Heart left ventricle (tissue), 13 donors: ENCODE data around the gene KCNE1.

ENCODE experiments used
- POLR2A ChIP-seq, 2 donors: fragments of 450-650 bp; IDR thresholded peaks; one replicate each; pipeline ENCODE4 v1.6.1; 2017; ENCODE audit warnings: antibody characterized with exemption in 2 of 2, mild to moderate bottlenecking in 2 of 2, moderate library complexity in 2 of 2
- TF ChIP-seq, protein P1 (sequence below), 12 donors: fragments of 200-600 bp; sonication (generic) in 4 of 12; IDR thresholded peaks; one replicate each; pipeline versions ENCODE4 v1.5.0 to v1.8.0; 2018 to 2022; ENCODE audit warnings: antibody characterized with exemption in 12 of 12, mild to moderate bottlenecking in 5 of 12
- donor health status: ischemic (EF 13 %, LVEDD 7.1; RV severe dilation, severe dysfunction).
- donor health status: DM: no; HTN: yes; CAD: no.
- donor health status: DM: no; HTN: no; CAD: no.
- donor health status: ischemic (EF 25% LVEDD 6.9; RV normal size, moderate dysfunction).
- donor health status: ischemic (EF 25% LVEDD 5.7; RV mildly dilated, moderate dysfunction).
- donor health status: ischemic (EF 35%, LVEDD 5.7; RV mildly dilated, moderate dysfunction).
- donor health status: nonischemic (EF 11% LVEDD 7.7; RV severe dilation, severe dysfunction).
- donor health status: DM: yes; HTN: yes; CAD: no.
- donor health status: PGD.
- donor health status: ischemic (EF 29% LVEDD 5.4; RV normal size, mild dysfunction).
- donor health status: nonischemic (EF 23%, LVEDD 6.1; RV moderate dilation, normal function).

DNA sequence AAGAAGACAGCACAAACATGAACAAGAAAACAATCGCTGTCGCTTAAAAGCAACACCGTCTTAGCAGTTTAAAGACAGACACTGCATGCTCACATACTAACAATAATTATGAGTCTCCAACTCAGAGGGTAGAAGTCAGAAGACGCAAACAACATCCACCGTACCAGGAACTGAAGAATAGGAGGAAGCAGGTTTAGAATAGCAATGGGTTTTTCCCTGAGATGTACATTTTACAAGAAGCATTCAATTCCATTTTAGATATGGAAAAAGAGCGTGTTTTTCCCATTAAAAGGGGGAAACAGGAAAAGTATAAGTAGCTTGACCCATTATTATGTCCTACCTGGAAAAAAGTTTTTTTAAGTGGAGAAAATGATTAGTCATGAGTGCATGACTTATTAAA is 34.5 kb upstream of the KCNE1 start:
- TF ChIP-seq, protein P1, sequence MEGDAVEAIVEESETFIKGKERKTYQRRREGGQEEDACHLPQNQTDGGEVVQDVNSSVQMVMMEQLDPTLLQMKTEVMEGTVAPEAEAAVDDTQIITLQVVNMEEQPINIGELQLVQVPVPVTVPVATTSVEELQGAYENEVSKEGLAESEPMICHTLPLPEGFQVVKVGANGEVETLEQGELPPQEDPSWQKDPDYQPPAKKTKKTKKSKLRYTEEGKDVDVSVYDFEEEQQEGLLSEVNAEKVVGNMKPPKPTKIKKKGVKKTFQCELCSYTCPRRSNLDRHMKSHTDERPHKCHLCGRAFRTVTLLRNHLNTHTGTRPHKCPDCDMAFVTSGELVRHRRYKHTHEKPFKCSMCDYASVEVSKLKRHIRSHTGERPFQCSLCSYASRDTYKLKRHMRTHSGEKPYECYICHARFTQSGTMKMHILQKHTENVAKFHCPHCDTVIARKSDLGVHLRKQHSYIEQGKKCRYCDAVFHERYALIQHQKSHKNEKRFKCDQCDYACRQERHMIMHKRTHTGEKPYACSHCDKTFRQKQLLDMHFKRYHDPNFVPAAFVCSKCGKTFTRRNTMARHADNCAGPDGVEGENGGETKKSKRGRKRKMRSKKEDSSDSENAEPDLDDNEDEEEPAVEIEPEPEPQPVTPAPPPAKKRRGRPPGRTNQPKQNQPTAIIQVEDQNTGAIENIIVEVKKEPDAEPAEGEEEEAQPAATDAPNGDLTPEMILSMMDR (IDR thresholded peaks at IDR 0.05) = no peak
- no peak for TF ChIP-seq POLR2A (IDR thresholded peaks at IDR 0.05)
